Smooth muscle cell (in vitro differentiated cells): ENCODE results near the gene SRSF3. TPM values are rescaled to one million over a fixed set of nuclear protein-coding genes. Genes with fewer than 3 reads are reported as not detected.

Source experiments
- microRNA-seq: library from miRNA; unstranded; fragments of <30 nt; microRNA quantifications from one replicate; pipeline ENCODE4, GENCODE V29; 2016; ENCODE audit warnings: borderline number of aligned reads
- polyA plus RNA-seq: library from polyadenylated mRNA; unstranded; fragments of >200 nt; fragmentation: Nextera tagmentation; extraction: Ambion mirVana; gene quantifications from 2 replicates; pipeline ENCODE4 v1.2.1, GENCODE V29; 2016
- small RNA-seq: library from RNA; depleted of rRNA; stranded (forward); fragments of <200 nt; gene quantifications from one replicate; pipeline ENCODE3, GENCODE V24; 2014
- total RNA-seq: library from RNA; depleted of rRNA; stranded (reverse); fragments of >200 nt; gene quantifications from 2 replicates; pipeline ENCODE4 v1.2.3, GENCODE V29; 2014

The SRSF3 gene
- total and polyA plus RNA-seq, 2 experiments from 2014 or later: 158 to 179 TPM

Small RNA genes lying within 50 kb of the gene (microRNA-seq; reads per million reads assigned to microRNA genes)
- gene MIR3925: not detected

Small RNA genes lying within 50 kb of the gene (small RNA-seq; reads per million reads assigned to genes)
- gene MIR3925 (not detected), gene RNU1-88P (not detected)

Other genes starting within 250 kb of the SRSF3 start
- 0.18 TPM in 1 of 2 replicates, not detected in the other for gene ETV7, start 206.7 kb upstream of the SRSF3 start, total RNA-seq
- 0.83 and 1.2 TPM in 2 replicates for gene ETV7, start 206.7 kb upstream of the SRSF3 start, polyA plus RNA-seq
- gene PXT1, start 151.5 kb upstream of the SRSF3 start, total RNA-seq: not detected in 2 replicates
- gene PXT1, start 151.5 kb upstream of the SRSF3 start, polyA plus RNA-seq: not detected in 2 replicates
- gene KCTD20, start 151.4 kb upstream of the SRSF3 start, total RNA-seq: 54.9 and 61.3 TPM in 2 replicates
- gene KCTD20, start 151.4 kb upstream of the SRSF3 start, polyA plus RNA-seq: 29.6 and 31.3 TPM in 2 replicates
- 34.6 and 38.3 TPM in 2 replicates for gene STK38, start 46.9 kb upstream of the SRSF3 start, total RNA-seq
- 30.8 and 34.5 TPM in 2 replicates for gene STK38, start 46.9 kb upstream of the SRSF3 start, polyA plus RNA-seq
- 859 and 967 TPM in 2 replicates for gene CDKN1A, start 84.4 kb downstream of the SRSF3 start, total RNA-seq
- gene CDKN1A, start 84.4 kb downstream of the SRSF3 start, polyA plus RNA-seq: 1,623 and 1,633 TPM in 2 replicates
- not detected in 2 replicates for gene RAB44, start 103.5 kb downstream of the SRSF3 start, total RNA-seq
- gene RAB44, start 103.5 kb downstream of the SRSF3 start, polyA plus RNA-seq: 0.03 and 0.17 TPM in 2 replicates
- gene CPNE5, start 245.1 kb downstream of the SRSF3 start, total RNA-seq: 0.31 TPM in 1 of 2 replicates, not detected in the other
- gene CPNE5, start 245.1 kb downstream of the SRSF3 start, polyA plus RNA-seq: 0.43 and 1.0 TPM in 2 replicates